ENCODE data around the gene RDH13. TPM values are rescaled to one million over a fixed set of nuclear protein-coding genes. Genes with fewer than 3 reads are reported as not detected.
"Not testable (repeated sequence)": the region's sequence is repeated elsewhere in the genome, so short reads cannot be mapped to it uniquely, and the experiment has no call there.

The RDH13 gene
- total RNA-seq, 4 donors from 2014 or later = 11.1 to 16.4 (median 12.3) TPM

- TF ChIP-seq CTCF (IDR thresholded peaks at IDR 0.05) (no peak), EP300 (IDR thresholded peaks at IDR 0.05) (no peak), POLR2A (IDR thresholded peaks at IDR 0.05; ENCODE audit: low read depth) (no peak), POLR2AphosphoS5 (IDR thresholded peaks at IDR 0.05) (no peak)
- H3K36me3 ChIP-seq = no peaks in the 10 kb centered on the region
- H3K4me1 ChIP-seq = no peaks in the 10 kb centered on the region
- H3K4me3 ChIP-seq = no peak overlapping the region
- no peak for DNase-seq (ENCODE audit: extremely low spot score)
- no peaks in the 10 kb centered on the region for H3K9me3 ChIP-seq
- no peak overlapping the region for H3K27ac ChIP-seq (replicated peaks in 1 of 4)
- intact Hi-C loops (cut with DNase I) = no loop called here
- 93% methylated on average over 13 of the region's 13 CpGs for WGBS
- no peaks in the 10 kb centered on the region for H3K27me3 ChIP-seq
Measured at GRCh38 chr19:55034751-55035150, 28.2 kb downstream of the RDH13 start.

GRCh38 chr19:55032976-55033643 lies 29.8 kb downstream of the RDH13 start:
- H3K36me3 ChIP-seq; H3K4me1 ChIP-seq; H3K27me3 ChIP-seq; H3K27ac ChIP-seq (replicated peaks in 1 of 4); intact Hi-C loops (cut with DNase I); H3K9me3 ChIP-seq; DNase-seq (ENCODE audit: extremely low spot score); H3K4me3 ChIP-seq: not testable (repeated sequence)
- 91% methylated on average over 67 of the region's 70 CpGs for WGBS

GRCh38 chr19:55032170-55032800 lies 30.7 kb downstream of the RDH13 start:
- TF ChIP-seq EP300 (IDR thresholded peaks at IDR 0.05) (no peak), POLR2AphosphoS5 (IDR thresholded peaks at IDR 0.05) (no peak), CTCF (IDR thresholded peaks at IDR 0.05) (no peak), POLR2A (IDR thresholded peaks at IDR 0.05; ENCODE audit: low read depth) (no peak)
- no peaks in the 10 kb centered on the region for H3K4me1 ChIP-seq
- H3K9me3 ChIP-seq = no peaks in the 10 kb centered on the region
- intact Hi-C loops (cut with DNase I) = no loop called here
- H3K36me3 ChIP-seq = no peaks in the 10 kb centered on the region
- 86% methylated on average over 11 of the region's 22 CpGs for WGBS
- H3K4me3 ChIP-seq = no peak overlapping the region
- DNase-seq (ENCODE audit: extremely low spot score) = no peak
- H3K27me3 ChIP-seq = no peaks in the 10 kb centered on the region
- H3K27ac ChIP-seq (replicated peaks in 1 of 4) = no peak overlapping the region

GRCh38 chr19:55031178-55031577 lies 31.8 kb downstream of the RDH13 start:
- Histone ChIP-seq H3K9me3 (no peaks in the 10 kb centered on the region), H3K4me3 (no peak overlapping the region), H3K4me1 (no peaks in the 10 kb centered on the region), H3K27ac (replicated peaks in 1 of 4) (no peak overlapping the region), H3K36me3 (no peaks in the 10 kb centered on the region), H3K27me3 (no peaks in the 10 kb centered on the region)
- 90% methylated on average over 7 of the region's 7 CpGs for WGBS
- DNase-seq (ENCODE audit: extremely low spot score) = no peak
- intact Hi-C loops (cut with DNase I) = no loop called here
- TF ChIP-seq EP300 (IDR thresholded peaks at IDR 0.05) (no peak), CTCF (IDR thresholded peaks at IDR 0.05) (no peak), POLR2AphosphoS5 (IDR thresholded peaks at IDR 0.05) (no peak), POLR2A (IDR thresholded peaks at IDR 0.05; ENCODE audit: low read depth) (no peak)

GRCh38 chr19:55028757-55029156 lies 34.2 kb downstream of the RDH13 start:
- no peak overlapping the region for H3K27ac ChIP-seq (replicated peaks in 1 of 4)
- DNase-seq (ENCODE audit: extremely low spot score) = no peak
- no peak overlapping the region for H3K4me3 ChIP-seq
- 87% methylated on average over 7 of the region's 7 CpGs for WGBS
- no peaks in the 10 kb centered on the region for H3K36me3 ChIP-seq
- H3K27me3 ChIP-seq = no peaks in the 10 kb centered on the region
- intact Hi-C loops (cut with DNase I) = no loop called here
- H3K4me1 ChIP-seq = no peaks in the 10 kb centered on the region
- no peaks in the 10 kb centered on the region for H3K9me3 ChIP-seq
- no peak for TF ChIP-seq POLR2A (IDR thresholded peaks at IDR 0.05; ENCODE audit: low read depth)
- TF ChIP-seq CTCF (IDR thresholded peaks at IDR 0.05) = no peak
- TF ChIP-seq POLR2AphosphoS5 (IDR thresholded peaks at IDR 0.05) = no peak
